Type B pancreatic cell (in vitro differentiated cells): ENCODE results near the gene CDYL2. TPM values are rescaled to one million over a fixed set of nuclear protein-coding genes. Genes with fewer than 3 reads are reported as not detected.

ENCODE experiments used
- DNase-seq: peaks from one replicate; pipeline ENCODE4 v3.0.0; 2021; ENCODE audit warnings: mixed read lengths; ENCODE audit not compliant: unreplicated experiment; ENCODE audit errors: extremely low spot score
- H3K27ac Mint-ChIP-seq: 2 replicates; pipeline ENCODE4 v1.8.0; 2021; ENCODE audit warnings: mild to moderate bottlenecking, mixed read lengths
- H3K27me3 Mint-ChIP-seq: 2 replicates; pipeline ENCODE4 v1.8.0; 2021; ENCODE audit warnings: mixed read lengths
- H3K36me3 Mint-ChIP-seq: 2 replicates; pipeline ENCODE4 v1.8.0; 2021; ENCODE audit warnings: mixed read lengths
- H3K4me1 Mint-ChIP-seq: one replicate; pipeline ENCODE4 v1.8.0; 2021; ENCODE audit warnings: mixed read lengths; ENCODE audit not compliant: unreplicated experiment
- H3K4me3 Mint-ChIP-seq: 2 replicates; pipeline ENCODE4 v1.8.0; 2021; ENCODE audit warnings: mild to moderate bottlenecking, mixed read lengths
- H3K9me3 Mint-ChIP-seq: 2 replicates; pipeline ENCODE4 v1.8.0; 2021; ENCODE audit warnings: mixed read lengths
- CTCF ChIP-seq: fragments of 200-600 bp; sonication (generic); conservative IDR thresholded peaks from 2 replicates; pipeline ENCODE4 v1.5.0; 2021; ENCODE audit warnings: antibody characterized with exemption, mild to moderate bottlenecking
- total RNA-seq: library from RNA; stranded (reverse); gene quantifications from 2 replicates; pipeline ENCODE4 v1.2.1, GENCODE V29; 2021; ENCODE audit warnings: low replicate concordance

The CDYL2 gene
- total RNA-seq, 1 donor from 2014 or later = 8.2 TPM

DNA sequence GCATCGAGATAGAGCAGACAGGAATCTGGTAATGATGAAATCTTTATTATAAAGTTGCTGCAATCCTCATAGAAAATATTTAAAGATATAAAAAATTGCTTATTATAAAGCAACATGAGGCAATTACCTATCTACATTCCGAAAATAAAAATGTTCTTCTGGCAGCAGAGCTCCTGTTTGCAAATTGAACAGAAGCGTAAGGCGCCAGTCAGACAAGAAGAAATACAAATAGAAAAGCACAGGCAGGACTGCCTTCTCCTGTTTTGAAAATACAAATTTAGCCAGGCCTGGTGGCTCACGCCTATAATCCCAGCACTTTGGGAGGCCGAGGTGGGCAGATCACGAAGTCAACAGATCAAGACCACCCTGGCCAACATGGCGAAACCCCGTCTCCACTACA is 95.6 kb downstream of the CDYL2 start:
- Mint-ChIP-seq H3K36me3 (no peaks in the 10 kb centered on the region), H3K4me1 (no peaks in the 10 kb centered on the region), H3K27ac (no peak overlapping the region), H3K9me3 (no peaks in the 10 kb centered on the region), H3K4me3 (no peak overlapping the region), H3K27me3 (no peaks in the 10 kb centered on the region)
- no peak for DNase-seq
- no peak for TF ChIP-seq CTCF

- Mint-ChIP-seq H3K4me3 (no peak overlapping the region), H3K4me1 (no peaks in the 10 kb centered on the region), H3K36me3 (no peaks in the 10 kb centered on the region), H3K27me3 (no peaks in the 10 kb centered on the region), H3K9me3 (no peaks in the 10 kb centered on the region), H3K27ac (no peak overlapping the region)
- DNase-seq = no peak
- no peak for TF ChIP-seq CTCF
Measured at GRCh38 chr16:80707686-80708085, 96.7 kb downstream of the CDYL2 start.

DNA sequence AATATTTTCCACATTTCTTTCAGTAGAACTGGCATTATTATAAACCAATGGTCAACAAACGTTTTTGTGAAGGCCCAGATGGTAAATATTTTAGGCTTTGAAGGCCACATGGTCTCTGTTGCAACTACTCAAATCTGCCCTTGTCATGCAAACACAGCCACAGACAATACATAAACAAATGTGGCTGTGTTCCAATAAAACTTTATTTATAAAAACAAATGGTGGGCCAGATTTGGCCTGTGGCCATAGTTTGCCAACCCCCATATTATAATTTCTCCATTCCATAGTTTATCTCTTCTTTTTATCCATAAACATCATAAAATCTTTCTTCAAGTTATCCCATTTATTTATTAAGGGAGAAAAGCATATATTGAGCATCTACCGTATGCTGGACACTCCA is 98.8 kb downstream of the CDYL2 start:
- Mint-ChIP-seq H3K36me3 (no peaks in the 10 kb centered on the region), H3K9me3 (no peaks in the 10 kb centered on the region), H3K4me1 (no peaks in the 10 kb centered on the region), H3K27ac (no peak overlapping the region), H3K27me3 (no peaks in the 10 kb centered on the region), H3K4me3 (no peak overlapping the region)
- TF ChIP-seq CTCF = no peak
- DNase-seq = no peak

DNA sequence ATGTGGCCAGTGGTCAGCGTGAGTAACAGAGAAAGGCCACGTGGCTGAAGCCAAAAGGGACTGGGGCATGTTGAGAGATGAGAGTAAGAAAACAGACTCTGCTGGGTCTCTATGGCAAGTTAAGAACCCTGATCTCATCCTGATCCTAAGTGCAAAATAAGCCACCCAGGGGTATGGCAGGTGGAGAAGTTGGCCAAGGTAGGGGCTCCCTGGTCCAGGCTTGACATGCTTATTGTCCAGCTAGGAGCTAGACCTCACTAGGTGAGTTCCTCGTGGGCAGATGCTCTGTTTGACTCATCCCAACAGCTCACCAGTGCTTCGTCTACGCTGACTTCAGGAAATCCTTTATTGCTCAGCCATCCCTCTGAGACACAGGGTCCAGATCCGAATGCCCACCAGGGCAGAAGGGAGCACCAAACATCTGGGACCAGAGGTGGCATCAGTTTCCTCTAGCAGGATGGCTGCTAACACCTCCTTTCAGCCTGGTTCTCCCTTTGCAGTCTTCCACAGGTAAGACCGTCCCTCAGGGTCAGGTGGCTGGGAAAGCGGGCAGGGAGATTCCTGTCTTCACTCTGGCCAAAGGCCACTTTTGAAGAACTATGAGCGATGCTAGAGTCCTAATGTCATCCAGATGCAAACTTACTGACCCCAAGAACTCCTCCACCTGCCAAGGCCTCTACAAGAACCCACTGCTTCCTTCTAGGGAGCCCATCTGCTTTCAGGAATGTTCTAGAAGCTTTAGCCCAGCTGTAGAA is 99.5 kb downstream of the CDYL2 start:
- Mint-ChIP-seq H3K36me3 (no peaks in the 10 kb centered on the region), H3K9me3 (no peaks in the 10 kb centered on the region), H3K4me3 (no peak overlapping the region), H3K27ac (no peak overlapping the region), H3K4me1 (no peaks in the 10 kb centered on the region), H3K27me3 (no peaks in the 10 kb centered on the region)
- no peak for DNase-seq
- no peak for TF ChIP-seq CTCF

- Mint-ChIP-seq H3K27ac (no peak overlapping the region), H3K4me1 (no peaks in the 10 kb centered on the region), H3K9me3 (no peaks in the 10 kb centered on the region), H3K4me3 (no peak overlapping the region), H3K36me3 (no peaks in the 10 kb centered on the region), H3K27me3 (no peaks in the 10 kb centered on the region)
- TF ChIP-seq CTCF = no peak
- no peak for DNase-seq
Measured at GRCh38 chr16:80703131-80704071, 101.0 kb downstream of the CDYL2 start.
